GM18511 (cell line): Measurements from ENCODE around the gene SNCB.
A peak's percentile ranks its signal among the peaks of the same experiment; 100 is the strongest.
"Not testable (repeated sequence)": the region's sequence is repeated elsewhere in the genome, so short reads cannot be mapped to it uniquely, and the experiment has no call there.

Experiments
- ATAC-seq: cut with Tn5 transposase; IDR thresholded peaks from one replicate; pipeline ENCODE4 v1.9.1; 2021; ENCODE audit warnings: mild to moderate bottlenecking, moderate library complexity; ENCODE audit not compliant: unreplicated experiment

Gene SNCB

GRCh38 chr5:176601901-176602482, 28.3 kb downstream of the SNCB start:
- ATAC-seq = no peak

DNA sequence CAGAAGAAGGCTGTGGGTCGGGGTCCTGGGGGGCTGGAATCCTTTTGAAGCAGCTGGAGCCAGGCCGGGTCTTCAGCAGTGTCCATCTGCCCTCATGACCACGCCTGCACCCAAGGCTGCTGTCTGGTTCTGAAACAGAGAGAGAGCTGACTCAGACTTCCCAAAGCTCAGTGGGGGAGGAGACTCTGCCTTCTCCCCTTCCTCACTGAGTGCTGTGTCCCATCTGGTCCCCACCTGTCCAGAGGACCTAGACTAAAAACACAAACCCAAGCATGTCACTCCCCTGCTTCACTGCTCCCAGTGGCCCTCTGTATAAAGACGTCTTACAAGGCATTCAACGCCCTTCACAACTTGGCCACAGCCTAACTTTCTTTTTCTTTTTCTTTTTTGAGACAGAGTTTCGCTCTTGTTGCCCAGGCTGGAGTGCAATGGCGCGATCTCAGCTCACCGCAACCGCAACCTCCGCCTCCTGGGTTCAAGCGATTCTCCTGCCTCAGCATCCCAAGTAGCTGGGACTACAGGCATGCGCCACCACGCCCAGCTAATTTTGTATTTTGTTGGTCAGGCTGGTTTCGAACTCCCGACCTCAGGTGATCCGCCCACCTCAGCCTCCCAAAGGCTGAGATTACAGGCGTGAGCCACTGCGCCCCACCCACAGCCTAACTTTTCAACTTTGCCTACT, 30.4 kb downstream of the SNCB start:
- not testable (repeated sequence) for ATAC-seq

- ATAC-seq = peak; percentile 10
Measured at GRCh38 chr5:176597417-176598389, 32.6 kb downstream of the SNCB start.

- peak; percentile 76 for ATAC-seq
Measured at GRCh38 chr5:176596689-176597416, 33.5 kb downstream of the SNCB start.

GRCh38 chr5:176596069-176596644, 34.2 kb downstream of the SNCB start:
- no peak for ATAC-seq

DNA sequence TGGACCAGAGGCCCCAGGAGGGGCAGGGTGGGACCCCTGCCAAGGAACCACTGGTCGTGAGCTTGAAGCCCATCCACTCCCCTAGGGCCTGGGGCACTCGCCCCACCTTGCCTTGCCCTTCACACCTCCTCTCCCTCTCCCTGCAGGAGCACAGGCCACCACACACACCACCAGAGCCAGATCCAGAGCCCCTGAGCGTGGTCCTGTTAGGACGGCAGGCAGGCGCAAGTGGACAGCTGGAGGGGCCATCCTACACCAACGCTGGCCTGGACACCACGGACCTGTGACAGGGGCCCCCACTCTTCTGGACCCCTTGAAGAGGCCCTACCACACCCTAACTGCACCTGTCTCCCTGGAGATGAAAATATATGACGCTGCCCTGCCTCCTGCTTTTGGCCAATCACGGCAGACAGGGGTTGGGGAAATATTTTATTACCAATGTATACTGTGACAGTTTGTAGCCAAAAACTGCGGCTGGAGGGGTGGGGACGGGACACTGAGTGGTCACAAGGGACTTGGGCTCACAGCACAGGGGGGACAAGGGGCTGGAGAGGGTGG, 34.9 kb downstream of the SNCB start:
- no peak for ATAC-seq

GRCh38 chr5:176594554-176594953, 35.8 kb downstream of the SNCB start:
- ATAC-seq = no peak

DNA sequence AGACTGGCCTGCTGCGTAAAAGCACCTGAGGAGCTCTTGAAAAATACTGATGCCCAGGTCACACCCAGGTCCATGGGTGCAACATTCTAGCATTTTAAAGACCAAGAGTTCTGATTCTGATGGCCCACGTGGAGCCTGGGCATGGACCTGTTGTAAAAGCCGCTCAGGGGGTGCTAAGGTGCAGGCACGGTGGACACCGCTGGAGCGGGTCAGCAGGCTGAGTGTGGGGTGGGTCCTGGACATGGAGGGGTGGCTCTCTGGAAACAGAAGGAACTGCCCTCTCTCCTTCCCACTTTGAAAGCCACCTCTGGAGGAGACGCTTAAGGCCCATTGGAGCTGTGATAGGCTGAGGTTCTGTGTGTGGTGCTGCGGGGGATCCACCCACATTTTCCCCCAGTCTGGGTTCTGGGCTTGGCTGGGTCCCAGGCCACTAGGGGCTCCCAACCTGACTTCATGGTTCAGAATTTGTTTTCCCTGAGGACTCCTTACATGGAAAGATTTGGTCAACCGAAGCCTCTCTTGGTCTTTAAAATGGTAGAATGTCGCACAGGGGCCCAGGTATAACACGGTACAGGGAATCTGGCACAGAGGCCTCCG, 37.0 kb downstream of the SNCB start:
- ATAC-seq = no peak

DNA sequence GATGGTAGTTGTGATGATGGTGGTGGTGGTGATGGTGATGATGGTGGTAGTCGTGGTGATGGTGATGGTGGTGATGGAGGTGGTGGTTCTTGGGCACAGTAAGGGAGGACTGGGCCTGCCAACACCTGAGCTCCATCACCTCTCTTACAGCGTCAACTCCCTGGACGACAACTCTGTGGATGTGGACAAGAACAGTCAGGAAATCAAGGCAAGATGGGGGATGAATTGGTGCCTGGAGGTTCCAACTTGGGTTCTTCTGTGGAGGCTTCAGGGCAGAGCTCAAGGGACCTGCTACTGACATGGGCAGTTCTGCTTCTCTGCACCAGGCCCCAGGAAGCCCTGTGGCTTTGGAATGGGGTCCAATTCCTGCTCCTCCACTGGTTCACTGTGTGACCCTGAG, 37.8 kb downstream of the SNCB start:
- no peak for ATAC-seq

- ATAC-seq = not testable (repeated sequence)
Measured at GRCh38 chr5:176591667-176592066, 38.7 kb downstream of the SNCB start.

DNA sequence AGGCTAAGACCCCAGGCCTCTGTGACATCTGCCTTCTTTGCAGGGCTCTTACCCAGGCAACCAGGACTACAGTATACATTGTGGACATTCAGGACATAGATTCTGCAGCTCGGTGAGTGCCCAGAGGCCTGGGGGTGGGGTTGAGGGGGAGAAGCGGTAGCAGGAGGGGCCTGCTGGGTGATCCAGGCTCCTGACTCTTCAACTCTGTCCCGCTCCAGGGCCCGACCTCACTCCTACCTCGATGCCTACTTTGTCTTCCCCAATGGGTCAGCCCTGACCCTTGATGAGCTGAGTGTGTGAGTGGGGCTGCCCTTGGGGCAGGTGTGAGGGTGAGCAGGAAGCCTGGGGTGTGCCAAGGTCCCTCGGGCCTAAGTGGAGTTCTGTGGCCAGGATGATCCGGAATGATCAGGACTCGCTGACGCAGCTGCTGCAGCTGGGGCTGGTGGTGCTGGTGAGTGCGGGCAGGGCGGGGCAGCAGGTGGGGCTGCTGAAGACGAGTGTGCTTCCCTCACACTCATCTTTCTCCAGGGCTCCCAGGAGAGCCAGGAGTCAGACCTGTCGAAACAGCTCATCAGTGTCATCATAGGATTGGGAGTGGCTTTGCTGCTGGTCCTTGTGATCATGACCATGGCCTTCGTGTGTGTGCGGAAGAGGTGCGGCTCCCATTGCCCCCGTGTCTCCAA, 40.2 kb downstream of the SNCB start:
- no peak for ATAC-seq

DNA sequence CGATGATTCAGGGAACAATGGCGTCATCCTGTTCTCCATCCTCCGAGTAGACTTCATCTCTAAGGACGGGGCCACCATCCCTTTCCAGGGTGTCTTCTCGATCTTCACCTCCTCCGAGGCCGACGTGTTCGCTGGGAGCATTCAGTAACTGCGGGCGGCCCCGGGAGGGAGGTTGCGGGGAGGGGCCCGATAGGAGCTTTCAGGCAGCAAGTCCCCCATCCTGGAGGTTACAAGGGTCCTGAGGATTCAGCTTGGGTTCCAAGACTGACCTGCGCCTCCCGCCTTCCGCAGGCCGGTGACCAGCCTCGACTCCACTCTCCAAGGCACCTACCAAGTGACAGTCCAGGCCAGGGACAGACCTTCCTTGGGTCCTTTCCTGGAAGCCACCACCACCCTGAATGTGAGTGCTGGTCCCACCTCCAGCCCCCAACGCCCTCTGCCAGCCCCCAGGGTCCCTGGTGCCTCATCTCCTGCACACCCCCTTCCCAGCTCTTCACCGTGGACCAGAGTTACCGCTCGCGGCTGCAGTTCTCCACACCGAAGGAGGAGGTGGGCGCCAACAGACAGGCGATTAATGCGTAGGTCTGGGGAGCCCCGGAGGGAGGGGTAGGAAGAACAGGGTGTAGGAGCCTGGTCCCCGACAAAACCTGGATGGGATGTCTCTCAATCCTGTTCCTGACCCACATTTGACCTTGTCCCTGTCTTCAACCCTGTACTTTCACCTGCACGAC, 41.1 kb downstream of the SNCB start:
- no peak for ATAC-seq

DNA sequence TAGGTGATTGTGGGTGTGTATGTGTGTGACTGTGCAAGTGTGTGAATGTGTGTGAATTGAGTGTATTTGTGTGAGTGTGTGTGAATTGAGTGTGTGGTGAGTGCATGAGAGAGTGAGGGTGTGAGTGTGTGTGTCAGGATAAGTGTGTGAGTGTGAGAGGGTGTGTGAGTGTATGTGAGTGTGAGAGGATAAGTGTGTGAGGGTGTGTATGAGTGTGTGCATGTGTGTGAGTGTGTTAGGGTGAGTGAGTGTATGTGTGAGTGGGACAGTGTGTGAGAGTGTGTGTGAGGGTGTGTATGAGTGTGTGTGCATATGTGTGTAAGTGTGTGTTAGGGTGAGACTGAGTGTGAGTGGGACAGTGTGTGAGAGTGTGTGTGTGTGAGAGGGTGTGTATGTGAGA, 42.0 kb downstream of the SNCB start:
- no peak for ATAC-seq

DNA sequence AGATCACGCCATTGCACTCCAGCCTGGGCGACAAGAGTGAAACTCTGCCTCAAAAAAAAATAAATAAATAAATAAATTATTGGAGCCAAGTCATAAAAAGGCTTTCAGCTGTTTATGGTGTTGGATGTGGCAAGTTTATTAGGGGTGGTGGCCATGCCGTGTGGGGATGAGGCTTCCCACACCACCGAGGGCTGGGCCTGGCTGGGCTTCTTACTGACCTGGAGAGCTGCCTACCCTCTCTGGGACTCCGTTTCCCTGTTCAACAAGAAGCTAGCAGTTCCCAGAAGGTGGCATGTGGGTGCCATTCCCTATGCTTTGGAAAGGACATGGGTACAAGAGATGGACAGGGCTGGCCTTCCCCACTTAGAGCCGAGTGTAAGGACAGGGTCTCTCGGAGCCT, 42.9 kb downstream of the SNCB start:
- ATAC-seq = no peak

DNA sequence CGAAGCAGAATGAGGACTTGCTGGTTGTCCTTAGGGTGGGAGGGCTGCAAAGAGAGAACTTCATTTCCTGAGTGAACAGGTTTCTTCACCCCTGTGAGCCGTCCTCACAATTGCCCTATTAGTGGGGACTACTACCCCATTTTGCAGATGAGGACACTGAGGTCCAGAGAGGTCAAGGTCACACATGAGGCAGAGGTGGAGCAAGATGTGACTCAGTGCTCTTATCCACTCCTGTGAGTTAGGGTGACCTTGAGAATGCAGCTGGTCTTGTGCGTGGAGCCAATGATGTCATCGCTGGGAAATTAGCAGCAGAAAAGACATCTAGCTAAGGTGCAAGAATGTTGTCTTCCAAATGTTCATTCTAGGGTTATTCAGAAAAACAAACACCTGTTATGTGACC, 47.3 kb downstream of the SNCB start:
- ATAC-seq = no peak

DNA sequence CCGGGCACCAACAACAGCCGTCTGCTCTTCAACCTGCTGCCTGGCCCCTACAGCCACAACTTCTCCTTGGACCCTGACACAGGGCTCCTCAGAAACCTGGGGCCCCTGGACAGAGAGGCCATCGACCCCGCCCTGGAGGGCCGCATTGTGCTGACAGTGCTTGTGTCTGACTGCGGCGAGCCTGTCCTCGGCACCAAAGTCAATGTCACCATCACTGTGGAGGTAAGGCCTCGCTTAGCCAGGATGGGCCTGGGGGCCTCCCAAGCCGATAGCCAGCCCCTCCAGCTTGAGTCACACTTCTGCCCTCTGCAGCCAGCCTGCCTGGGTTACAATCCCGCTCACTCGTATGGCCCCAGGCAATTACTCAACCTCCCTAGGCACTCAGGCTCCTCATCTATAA, 49.0 kb downstream of the SNCB start:
- ATAC-seq = no peak

GRCh38 chr5:176579323-176579722, 51.0 kb downstream of the SNCB start:
- no peak for ATAC-seq

DNA sequence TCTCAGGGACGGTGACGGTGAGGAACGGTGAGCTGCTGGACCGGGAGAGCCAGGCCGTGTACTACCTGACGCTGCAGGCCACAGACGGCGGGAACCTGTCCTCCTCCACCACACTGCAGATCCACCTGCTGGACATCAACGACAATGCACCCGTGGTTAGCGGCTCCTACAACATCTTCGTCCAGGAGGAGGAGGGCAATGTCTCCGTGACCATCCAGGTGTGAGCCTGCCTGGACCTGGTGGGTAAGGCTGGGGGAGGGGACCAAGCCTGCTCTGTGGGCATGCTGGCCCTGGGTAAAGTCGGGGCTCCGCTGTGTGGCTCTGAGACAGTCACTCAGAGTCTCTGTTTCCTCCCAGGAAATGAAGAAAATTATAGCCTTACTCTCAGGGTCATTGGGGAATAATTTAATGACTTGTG, 51.9 kb downstream of the SNCB start:
- no peak for ATAC-seq
